ENCODE data around the gene NDUFS7. TPM values are rescaled to one million over a fixed set of nuclear protein-coding genes. Genes with fewer than 3 reads are reported as not detected.

NDUFS7 gene
- total and polyA plus RNA-seq, 10 of the 15 experiments (the other 5 are each of a cell fraction or from before 2014, with no cell fraction given) = 5.1 to 282 (median 92.9) TPM

- no peak overlapping the region for H3K4me2 ChIP-seq (ENCODE audit: control insufficient read depth, insufficient read depth)
- no peak overlapping the region for H3K4me3 ChIP-seq
- POLR2A ChIA-PET = no interaction called here
- SMC1A ChIA-PET (ENCODE audit: uncharacterized antibody, unreplicated experiment) = no interaction called here
- no peak overlapping the region for H3K9ac ChIP-seq (ENCODE audit: control insufficient read depth, insufficient read depth, low read length)
- ATAC-seq (no peak), DNase-seq (ENCODE audit: low read depth, low spot score) (no peak), FAIRE-seq (no peak)
- H2AFZ ChIP-seq (ENCODE audit: control insufficient read depth, low read depth, low read length) = no peak overlapping the region
- CTCF ChIA-PET = no interaction called here
- RAD21 ChIA-PET (ENCODE audit: unreplicated experiment) = no interaction called here
- H3K79me2 ChIP-seq (ENCODE audit: control insufficient read depth, insufficient read depth, low read length) = no peaks in the 10 kb centered on the region
- no peaks in the 10 kb centered on the region for H3K27me3 ChIP-seq (replicated peaks in 1 of 2; ENCODE audit: control insufficient read depth in 2 of 2, insufficient read depth in 2 of 2, low read length in 1 of 2)
- no peaks in the 10 kb centered on the region for H3K4me1 ChIP-seq (ENCODE audit: control insufficient read depth, insufficient read depth, low read length)
- in situ Hi-C loops (cut with MboI) (no loop called here), intact Hi-C loops (cut with micrococcal nuclease; ENCODE audit: unreplicated experiment) (no loop called here)
- 90% methylated on average over 15 of the region's 15 CpGs for WGBS (ENCODE audit: insufficient coverage, insufficient replicate concordance, low lambda C conversion rate, missing lambda C conversion rate)
- BruUV-seq (replicated peaks) = no TSS peak
- H4K20me1 ChIP-seq (ENCODE audit: control insufficient read depth, insufficient read depth) = no peaks in the 10 kb centered on the region
- H3K9me3 ChIP-seq (replicated peaks; ENCODE audit: control insufficient read depth, insufficient read depth, low read length) = no peaks in the 10 kb centered on the region
- no peak for TF ChIP-seq KAT2A (conservative IDR thresholded peaks at IDR 0.05; ENCODE audit: control insufficient read depth, low read depth, low read length)
- peaks cover 10% of the 10 kb centered on the region in 2 experiments for H3K36me3 ChIP-seq (ENCODE audit: control insufficient read depth in 2 of 2, insufficient read depth in 2 of 2, low read length in 1 of 2)
- H3K27ac ChIP-seq (ENCODE audit: control insufficient read depth, insufficient read depth) = no peak overlapping the region
These were observed 8.7 kb downstream of the NDUFS7 start for GRCh38 chr19:1392407-1392806.

- SMC1A ChIA-PET (ENCODE audit: uncharacterized antibody, unreplicated experiment) = no interaction called here
- BruUV-seq (replicated peaks) = no TSS peak
- no peak for DNase-seq (ENCODE audit: low read depth, low spot score)
These were observed 9.3 kb downstream of the NDUFS7 start for GRCh38 chr19:1392939-1393530.

More at GRCh38 chr19:1392939-1393530, 9.3 kb downstream of the NDUFS7 start:
- H3K27ac ChIP-seq (ENCODE audit: control insufficient read depth, insufficient read depth) = no peak overlapping the region
- no peak overlapping the region for H3K4me3 ChIP-seq
- H3K79me2 ChIP-seq (ENCODE audit: control insufficient read depth, insufficient read depth, low read length) = no peaks in the 10 kb centered on the region
- no peaks in the 10 kb centered on the region for H3K4me1 ChIP-seq (ENCODE audit: control insufficient read depth, insufficient read depth, low read length)
- no peaks in the 10 kb centered on the region for H3K27me3 ChIP-seq (replicated peaks in 1 of 2; ENCODE audit: control insufficient read depth in 2 of 2, insufficient read depth in 2 of 2, low read length in 1 of 2)
- intact Hi-C loops (cut with micrococcal nuclease; ENCODE audit: unreplicated experiment) (no loop called here), in situ Hi-C loops (cut with MboI) (no loop called here)
- TF ChIP-seq EED (IDR thresholded peaks at IDR 0.05; ENCODE audit: low read depth) = no peak
- no peak for TF ChIP-seq YY1 (IDR thresholded peaks at IDR 0.05; ENCODE audit: low read depth, low read length)
- TF ChIP-seq SUZ12 (IDR thresholded peaks at IDR 0.05; ENCODE audit: unreplicated experiment) = no peak
- TF ChIP-seq IKZF2 (IDR thresholded peaks at IDR 0.05) = no peak
- TF ChIP-seq ZNF207 (IDR thresholded peaks at IDR 0.05; ENCODE audit: borderline replicate concordance) = no peak
- no peak for TF ChIP-seq POU2F2 (IDR thresholded peaks at IDR 0.05; ENCODE audit: borderline replicate concordance, low read depth, low read length)
- no peak for TF ChIP-seq MYB (IDR thresholded peaks at IDR 0.05; ENCODE audit: borderline replicate concordance, low read depth, low read length)
- peaks cover 10% of the 10 kb centered on the region in 2 experiments for H3K36me3 ChIP-seq (ENCODE audit: control insufficient read depth in 2 of 2, insufficient read depth in 2 of 2, low read length in 1 of 2)
- H3K9me3 ChIP-seq (replicated peaks; ENCODE audit: control insufficient read depth, insufficient read depth, low read length) = no peaks in the 10 kb centered on the region
- no peak overlapping the region for H3K9ac ChIP-seq (ENCODE audit: control insufficient read depth, insufficient read depth, low read length)
- RAD21 ChIA-PET (ENCODE audit: unreplicated experiment) = no interaction called here
- no peak overlapping the region for H3K4me2 ChIP-seq (ENCODE audit: control insufficient read depth, insufficient read depth)
- no peaks in the 10 kb centered on the region for H4K20me1 ChIP-seq (ENCODE audit: control insufficient read depth, insufficient read depth)
- CTCF ChIA-PET = no interaction called here
- no peak overlapping the region for H2AFZ ChIP-seq (ENCODE audit: control insufficient read depth, low read depth, low read length)
- ATAC-seq = no peak
- POLR2A ChIA-PET = interaction anchor here (0.5 kb wide), 1 partner anchor 301 kb away, joined by 4 read pairs; no protein-coding TSS in a partner anchor
- 93% methylated on average over 36 of the region's 37 CpGs for WGBS (ENCODE audit: insufficient coverage, insufficient replicate concordance, low lambda C conversion rate, missing lambda C conversion rate)
- no peak for FAIRE-seq

All from GM12878 (cell line).